ENCODE results near the gene TRABD2A.

The TRABD2A gene

GRCh38 chr2:84880645-84881521 is at the start of gene TRABD2A:
TSS of gene TRABD2A (minus strand) at chr2:84881084. CDS start at chr2:84881039, 45 bp downstream.
- H3K9me3 ChIP-seq (replicated peaks in 1 of 11) = no peaks in the 10 kb centered on the region
- H3K27ac ChIP-seq = no peak within 1 kb of the TSS
- TF ChIP-seq Cebpa-rat (IDR thresholded peaks at IDR 0.05) = no peak
- H3K36me3 ChIP-seq = no peaks in the 10 kb centered on the region
- peak within 1 kb of the TSS in 9 of 11 experiments; percentile 22 to 53 (median 43); a peak in 12 of 22 replicates for H3K9ac ChIP-seq
- H3K4me2 ChIP-seq = peak within 1 kb of the TSS; percentile 80 to 100 (median 87)
- peaks cover 0 to 18% (median 9%) of the 10 kb centered on the region in 11 experiments; a peak in 14 of 22 replicates for H4K20me1 ChIP-seq
- peak within 1 kb of the TSS; percentile 43 to 68 (median 56) for H3K4me3 ChIP-seq
- peaks cover 72 to 96% (median 86%) of the 10 kb centered on the region in 11 experiments for H3K27me3 ChIP-seq
- H3K4me1 ChIP-seq = peaks cover 18 to 31% (median 21%) of the 10 kb centered on the region in 10 experiments

- no peaks in the 10 kb centered on the region for H3K9me3 ChIP-seq (replicated peaks in 1 of 11)
- peak overlapping the region in 1 of 11 experiments; percentile 64; a peak in 1 of 22 replicates for H3K27ac ChIP-seq
- peak overlapping the region in 2 of 10 experiments; percentile 51 to 54; a peak in 3 of 20 replicates for H3K4me3 ChIP-seq
- peaks cover 31 to 39% (median 35%) of the 10 kb centered on the region in 10 experiments for H3K4me1 ChIP-seq
- no peaks in the 10 kb centered on the region for H3K27me3 ChIP-seq
- TF ChIP-seq Cebpa-rat (IDR thresholded peaks at IDR 0.05) = no peak
- no peaks in the 10 kb centered on the region for H3K36me3 ChIP-seq
- H3K4me2 ChIP-seq = peak overlapping the region in 10 of 11 experiments; percentile 79 to 96 (median 89); a peak in 15 of 22 replicates
- peak overlapping the region in 2 of 11 experiments; percentile 19 to 66; a peak in 3 of 22 replicates for H3K9ac ChIP-seq
- H4K20me1 ChIP-seq = no peaks in the 10 kb centered on the region
Observed at GRCh38 chr2:84927275-84927627, 46.4 kb upstream of the TRABD2A start.

- Histone ChIP-seq H3K9me3 (replicated peaks in 1 of 11) (no peaks in the 10 kb centered on the region), H3K4me2 (peak overlapping the region; percentile 79 to 96 (median 88)), H4K20me1 (no peaks in the 10 kb centered on the region), H3K4me1 (peaks cover 31 to 43% (median 39%) of the 10 kb centered on the region in 10 experiments), H3K27me3 (no peaks in the 10 kb centered on the region), H3K27ac (peak overlapping the region in 4 of 11 experiments; percentile 33 to 73 (median 58); a peak in 7 of 22 replicates), H3K9ac (peak overlapping the region in 6 of 11 experiments; percentile 56 to 72 (median 65); a peak in 10 of 22 replicates), H3K36me3 (no peaks in the 10 kb centered on the region), H3K4me3 (peak overlapping the region; percentile 43 to 70 (median 57))
- peak in 6 of 11 experiments; percentile 7 to 70 (median 53); a peak in 8 of 22 replicates for TF ChIP-seq Cebpa-rat (IDR thresholded peaks at IDR 0.05)
Observed at GRCh38 chr2:84925724-84926376, 45.0 kb upstream of the TRABD2A start.

GRCh38 chr2:84925336-84925723 is 44.4 kb upstream of the TRABD2A start:
- H3K9me3 ChIP-seq (replicated peaks in 1 of 11) = no peaks in the 10 kb centered on the region
- H3K27me3 ChIP-seq = no peaks in the 10 kb centered on the region
- H3K9ac ChIP-seq = no peak overlapping the region
- H3K27ac ChIP-seq = peak overlapping the region in 5 of 11 experiments; percentile 5 to 73 (median 33); a peak in 8 of 22 replicates
- H3K4me3 ChIP-seq = no peak overlapping the region
- no peak for TF ChIP-seq Cebpa-rat (IDR thresholded peaks at IDR 0.05)
- peaks cover 35 to 48% (median 43%) of the 10 kb centered on the region in 10 experiments for H3K4me1 ChIP-seq
- H3K36me3 ChIP-seq = no peaks in the 10 kb centered on the region
- peak overlapping the region; percentile 61 to 96 (median 81); a peak in 15 of 22 replicates for H3K4me2 ChIP-seq
- no peaks in the 10 kb centered on the region for H4K20me1 ChIP-seq

- Histone ChIP-seq H3K9me3 (replicated peaks in 1 of 11) (no peaks in the 10 kb centered on the region), H3K4me3 (peak overlapping the region in 6 of 10 experiments; percentile 12 to 48 (median 32); a peak in 8 of 20 replicates), H3K4me2 (peak overlapping the region; percentile 56 to 96 (median 78)), H4K20me1 (no peaks in the 10 kb centered on the region), H3K27ac (peak overlapping the region in 10 of 11 experiments; percentile 8 to 76 (median 68); a peak in 19 of 22 replicates), H3K9ac (peak overlapping the region in 9 of 11 experiments; percentile 6 to 60 (median 54); a peak in 16 of 22 replicates), H3K4me1 (peaks cover 44 to 57% (median 52%) of the 10 kb centered on the region in 10 experiments), H3K36me3 (no peaks in the 10 kb centered on the region), H3K27me3 (no peaks in the 10 kb centered on the region)
- no peak for TF ChIP-seq Cebpa-rat (IDR thresholded peaks at IDR 0.05)
Observed at GRCh38 chr2:84924173-84925106, 43.6 kb upstream of the TRABD2A start.

GRCh38 chr2:84923009-84923408 is 42.1 kb upstream of the TRABD2A start:
- Histone ChIP-seq H3K27me3 (no peaks in the 10 kb centered on the region), H3K4me1 (peaks cover 57 to 71% (median 66%) of the 10 kb centered on the region in 10 experiments), H3K4me3 (no peak overlapping the region), H3K36me3 (no peaks in the 10 kb centered on the region), H3K27ac (peak overlapping the region in 1 of 11 experiments; percentile 28; a peak in 1 of 22 replicates), H3K9ac (no peak overlapping the region), H3K9me3 (replicated peaks in 1 of 11) (no peaks in the 10 kb centered on the region), H4K20me1 (no peaks in the 10 kb centered on the region), H3K4me2 (no peak overlapping the region)
- no peak for TF ChIP-seq Cebpa-rat (IDR thresholded peaks at IDR 0.05)

GRCh38 chr2:84919885-84920580 is 39.1 kb upstream of the TRABD2A start:
- H3K9me3 ChIP-seq (replicated peaks in 1 of 11) = peaks cover 0 to 17% (median 12%) of the 10 kb centered on the region in 11 experiments; a peak in 12 of 22 replicates
- H3K27ac ChIP-seq = peak overlapping the region; percentile 74 to 95 (median 87)
- H3K36me3 ChIP-seq = no peaks in the 10 kb centered on the region
- peak overlapping the region; percentile 55 to 88 (median 81) for H3K4me2 ChIP-seq
- peak in 1 of 11 experiments; percentile 9; a peak in 1 of 22 replicates for TF ChIP-seq Cebpa-rat (IDR thresholded peaks at IDR 0.05)
- H3K9ac ChIP-seq = peak overlapping the region; percentile 58 to 77 (median 69); a peak in 21 of 22 replicates
- H4K20me1 ChIP-seq = no peaks in the 10 kb centered on the region
- peak overlapping the region in 4 of 10 experiments; percentile 5 to 46 (median 30); a peak in 8 of 20 replicates for H3K4me3 ChIP-seq
- peaks cover 47 to 68% (median 53%) of the 10 kb centered on the region in 10 experiments for H3K4me1 ChIP-seq
- no peaks in the 10 kb centered on the region for H3K27me3 ChIP-seq
